HepG2 (cell line): Measurements from ENCODE around the gene ITGB5.

ENCODE experiments used
- CREB1 ChIP-seq, 2 experiments: fragments of 450-650 bp in 1 of 2; IDR thresholded peaks; 2 replicates each; pipeline ENCODE4 v1.6.1; 2016 to 2017; ENCODE audit warnings: control low read depth in 1 of 2, mild to moderate bottlenecking in 1 of 2, missing compliant biosample characterization in 1 of 2, missing genetic modification characterization in 1 of 2
- CTCF ChIP-seq: sonication (generic); formaldehyde crosslinking; IDR thresholded peaks from 2 replicates; pipeline ENCODE4 v1.5.0; 2020; ENCODE audit warnings: mild to moderate bottlenecking, missing genetic modification reagents, moderate library complexity
- EP300 ChIP-seq, 3 experiments: sonication (generic) in 1 of 3; formaldehyde crosslinking in 1 of 3; IDR thresholded peaks; 2 replicates each; pipeline versions ENCODE4 v1.5.1 to v1.6.1; 2011 to 2020; ENCODE audit warnings: low read depth in 2 of 3, low read length in 2 of 3, borderline replicate concordance in 1 of 3, improper control_type of control experiment in 1 of 3, mild to moderate bottlenecking in 1 of 3, missing genetic modification reagents in 1 of 3, moderate library complexity in 1 of 3
- HINFP ChIP-seq: sonication (generic); formaldehyde crosslinking; IDR thresholded peaks from 2 replicates; pipeline ENCODE4 v1.4.0; 2020; ENCODE audit warnings: low read depth, mild to moderate bottlenecking, missing genetic modification reagents
- MXD1 ChIP-seq: sonication (generic); formaldehyde crosslinking; IDR thresholded peaks from 2 replicates; pipeline ENCODE4 v1.4.0; 2020; ENCODE audit warnings: mild to moderate bottlenecking, missing genetic modification reagents
- POLR2A ChIP-seq, 2 experiments: IDR thresholded peaks; 2 replicates each; pipeline ENCODE4 v1.6.1; 2011; ENCODE audit warnings: low read depth in 2 of 2, low read length in 2 of 2, mild to moderate bottlenecking in 1 of 2, moderate library complexity in 1 of 2; ENCODE audit not compliant: insufficient read depth in 1 of 2
- PREB ChIP-seq: sonication (generic); formaldehyde crosslinking; IDR thresholded peaks from 2 replicates; pipeline ENCODE4 v1.4.0; 2020; ENCODE audit warnings: missing genetic modification reagents
- SNAI1 ChIP-seq: sonication (generic); formaldehyde crosslinking; IDR thresholded peaks from 2 replicates; pipeline ENCODE4 v1.5.0; 2020; ENCODE audit warnings: mild to moderate bottlenecking, missing genetic modification reagents, borderline replicate concordance
- XRCC5 ChIP-seq: fragments of 200-400 bp; formaldehyde crosslinking; optimal IDR thresholded peaks from 2 replicates; pipeline ENCODE3; 2017; ENCODE audit warnings: mild to moderate bottlenecking, low read length
- ZNF143 ChIP-seq: sonication (generic); formaldehyde crosslinking; IDR thresholded peaks from 2 replicates; pipeline ENCODE4 v1.4.0; 2020; ENCODE audit warnings: missing genetic modification reagents
- ZNF496 ChIP-seq: sonication (generic); formaldehyde crosslinking; IDR thresholded peaks from 2 replicates; pipeline ENCODE4 v1.8.1; 2023; ENCODE audit warnings: mild to moderate bottlenecking, moderate library complexity, missing genetic modification reagents; ENCODE audit not compliant: insufficient replicate concordance
- ZNF569 ChIP-seq: sonication (generic); formaldehyde crosslinking; IDR thresholded peaks from 2 replicates; pipeline ENCODE4 v1.5.0; 2020; ENCODE audit warnings: mild to moderate bottlenecking, missing genetic modification reagents, moderate library complexity, borderline replicate concordance
- ZNF580 ChIP-seq: IDR thresholded peaks from 2 replicates; pipeline ENCODE4 v1.6.1; 2016; ENCODE audit warnings: low read depth, borderline replicate concordance

GRCh38 chr3:124831628-124832199 lies 55.5 kb downstream of the ITGB5 start:
- TF ChIP-seq POLR2A (IDR thresholded peaks at IDR 0.05; ENCODE audit: insufficient read depth in 1 of 2, low read depth in 2 of 2, low read length in 2 of 2) (no peak), HINFP (CRISPR knock-in tag) (no peak), ZNF496 (CRISPR knock-in tag) (no peak), EP300 (IDR thresholded peaks at IDR 0.05; ENCODE audit: low read depth in 2 of 2, low read length in 2 of 2) (no peak), EP300 (CRISPR knock-in tag; IDR thresholded peaks at IDR 0.05; ENCODE audit: borderline replicate concordance) (no peak), XRCC5 (no peak), ZNF580 (CRISPR knock-in tag) (no peak), SNAI1 (CRISPR knock-in tag) (no peak), MXD1 (CRISPR knock-in tag) (no peak), ZNF569 (CRISPR knock-in tag) (no peak), CTCF (no peak), ZNF143 (CRISPR knock-in tag) (no peak), CREB1 (IDR thresholded peaks at IDR 0.05) (no peak), CREB1 (CRISPR knock-in tag; IDR thresholded peaks at IDR 0.05) (no peak), PREB (CRISPR knock-in tag) (no peak)
